Measurements from ENCODE around the gene ZSCAN5B.

Gene ZSCAN5B

DNA sequence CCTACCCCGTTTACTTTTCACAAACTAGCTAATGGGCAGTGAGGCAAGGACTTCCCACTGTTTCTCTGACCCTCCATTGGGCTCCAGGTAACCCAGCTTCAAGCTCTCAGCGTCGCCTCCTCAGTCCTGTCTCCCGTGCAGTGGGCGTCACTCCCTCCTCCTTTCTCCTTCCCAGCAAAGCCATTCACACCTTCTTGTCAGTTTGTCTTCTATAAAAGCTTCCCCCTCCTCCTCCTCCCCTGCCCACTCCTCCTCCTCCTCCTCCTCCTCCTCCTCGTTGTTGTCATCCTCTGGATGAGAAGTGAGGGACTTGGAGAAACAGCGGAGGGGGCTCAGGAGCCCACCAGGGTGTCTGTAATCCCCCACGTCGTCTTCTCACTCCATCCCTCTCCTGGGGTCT lies 23.5 kb downstream of the ZSCAN5B start:
- no peak for TF ChIP-seq CTCF (IDR thresholded peaks at IDR 0.05; ENCODE audit: insufficient read depth, missing control alignments)
- no peak for DNase-seq (ENCODE audit: insufficient read length, low spot score)
- FAIRE-seq = no peak

DNA sequence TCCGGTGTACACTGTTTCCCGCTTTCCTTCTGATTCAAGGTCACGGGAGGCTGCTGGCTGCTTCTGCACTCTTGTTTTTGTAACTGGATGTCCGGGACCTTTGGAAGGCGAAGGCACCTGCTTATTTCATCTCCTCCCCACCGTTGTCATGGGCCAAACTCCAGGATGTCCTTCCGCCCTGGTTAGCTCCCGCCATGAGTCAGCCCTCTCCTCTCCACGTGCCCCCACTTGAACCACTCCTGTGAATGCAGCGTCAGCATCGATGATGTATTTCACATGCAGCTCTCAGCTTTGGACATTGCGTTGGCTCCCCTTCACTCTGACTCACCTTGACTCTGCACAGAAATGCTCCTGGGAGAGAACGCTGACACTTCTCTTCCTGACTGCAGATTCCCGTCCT lies 27.3 kb downstream of the ZSCAN5B start:
- no peak for DNase-seq (ENCODE audit: insufficient read length, low spot score)
- FAIRE-seq = no peak
- TF ChIP-seq CTCF (IDR thresholded peaks at IDR 0.05; ENCODE audit: insufficient read depth, missing control alignments) = no peak

DNA sequence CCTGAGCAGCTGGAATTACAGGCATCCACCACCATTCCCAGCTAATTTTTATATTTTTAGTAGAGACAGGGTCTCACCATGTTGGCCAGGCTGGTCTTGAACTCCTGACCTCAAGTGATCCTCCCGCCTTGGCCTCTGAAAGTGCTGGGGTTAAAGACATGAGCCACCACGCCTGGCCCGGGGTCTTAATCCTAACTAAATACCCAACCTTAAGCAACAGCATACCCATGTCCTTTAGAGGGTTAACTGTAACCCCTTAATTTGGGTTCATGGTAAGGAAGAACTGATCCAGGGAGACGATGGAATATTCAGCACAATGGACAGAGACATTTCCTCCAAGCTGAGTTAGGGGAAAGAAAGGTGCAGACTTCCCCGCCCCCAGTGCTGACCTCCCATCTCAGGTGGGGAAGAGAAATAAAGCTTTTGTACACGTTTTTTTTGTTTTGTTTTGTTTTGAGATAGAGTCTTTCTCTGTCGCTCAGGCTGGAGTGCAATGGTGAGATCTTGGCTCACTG lies 30.5 kb downstream of the ZSCAN5B start:
- FAIRE-seq (no peak), DNase-seq (ENCODE audit: insufficient read length, low spot score) (no peak)
- TF ChIP-seq CTCF (IDR thresholded peaks at IDR 0.05; ENCODE audit: insufficient read depth, missing control alignments) = no peak

DNA sequence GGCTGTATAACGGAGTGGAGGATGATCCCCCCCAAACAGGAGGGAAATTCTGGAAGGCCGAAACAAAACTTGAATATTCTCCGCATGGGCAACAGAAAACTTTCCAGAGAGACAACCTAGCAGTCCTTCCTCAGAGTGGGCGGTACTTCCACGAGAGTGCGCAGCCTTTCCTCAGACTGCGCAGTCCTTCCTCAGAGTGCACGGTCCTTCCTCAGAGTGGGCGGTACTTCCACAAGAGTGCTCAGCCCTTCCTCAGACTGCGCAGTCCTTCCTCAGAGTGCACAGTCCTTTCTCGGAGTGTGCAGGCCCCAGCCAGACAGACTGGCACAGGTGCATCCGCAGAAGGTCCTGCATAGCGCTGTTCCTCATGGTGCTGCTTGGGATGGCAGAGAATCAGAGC lies 34.5 kb downstream of the ZSCAN5B start:
- DNase-seq (ENCODE audit: insufficient read length, low spot score) = no peak
- no peak for FAIRE-seq
- no peak for TF ChIP-seq CTCF (IDR thresholded peaks at IDR 0.05; ENCODE audit: insufficient read depth, missing control alignments)

GRCh38 chr19:56162258-56162657 lies 35.3 kb downstream of the ZSCAN5B start:
- no peak for TF ChIP-seq CTCF (IDR thresholded peaks at IDR 0.05; ENCODE audit: insufficient read depth, missing control alignments)
- FAIRE-seq (no peak), DNase-seq (ENCODE audit: insufficient read length, low spot score) (no peak)

DNA sequence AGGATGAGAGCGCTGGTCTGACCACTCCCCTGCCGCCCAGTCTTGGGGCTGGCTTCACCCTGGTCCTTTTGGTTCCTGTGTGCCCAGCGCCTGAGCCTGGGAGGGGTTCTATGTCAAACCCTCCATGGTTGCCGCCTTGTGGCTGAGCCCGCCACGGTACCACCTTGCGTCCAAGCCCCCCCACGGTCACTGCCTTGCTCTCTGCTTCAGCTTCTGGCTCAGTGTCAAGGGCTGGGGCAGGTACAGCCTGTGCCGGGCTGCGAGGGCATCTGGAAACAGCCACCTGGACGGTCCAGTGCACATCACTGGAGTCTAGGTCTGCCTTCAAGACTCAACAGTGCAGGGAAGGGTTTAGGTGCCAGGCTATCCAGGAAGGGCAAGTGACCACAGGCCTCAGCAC lies 36.0 kb downstream of the ZSCAN5B start:
- FAIRE-seq (no peak), DNase-seq (ENCODE audit: insufficient read length, low spot score) (no peak)
- no peak for TF ChIP-seq CTCF (IDR thresholded peaks at IDR 0.05; ENCODE audit: insufficient read depth, missing control alignments)

- TF ChIP-seq CTCF (IDR thresholded peaks at IDR 0.05; ENCODE audit: insufficient read depth, missing control alignments) = no peak
- no peak for FAIRE-seq
Measured at GRCh38 chr19:56159622-56160271, 37.8 kb downstream of the ZSCAN5B start.

More at GRCh38 chr19:56159622-56160271, 37.8 kb downstream of the ZSCAN5B start:
- DNase-seq (ENCODE audit: insufficient read length, low spot score) = no peak

Data from D721Med (cell line).